RPMI7951 (cell line): ENCODE results near the gene ZRANB1. TPM values are rescaled to one million over a fixed set of nuclear protein-coding genes. Genes with fewer than 3 reads are reported as not detected.

Experiments used
- DNase-seq: peaks from one replicate; pipeline ENCODE4 v3.0.0-alpha.2; 2012; ENCODE audit warnings: low read depth
- total RNA-seq: library from RNA; depleted of rRNA; stranded (reverse); fragments of >200 nt; shearing (Covaris generic); gene quantifications from 2 replicates; pipeline ENCODE4 v1.2.3, GENCODE V29; 2014

ZRANB1 gene
- total RNA-seq, 1 experiment from 2014 or later = 12.4 TPM

GRCh38 chr10:124993736-124994451 is 52.0 kb downstream of the ZRANB1 start:
- no peak for DNase-seq

DNA sequence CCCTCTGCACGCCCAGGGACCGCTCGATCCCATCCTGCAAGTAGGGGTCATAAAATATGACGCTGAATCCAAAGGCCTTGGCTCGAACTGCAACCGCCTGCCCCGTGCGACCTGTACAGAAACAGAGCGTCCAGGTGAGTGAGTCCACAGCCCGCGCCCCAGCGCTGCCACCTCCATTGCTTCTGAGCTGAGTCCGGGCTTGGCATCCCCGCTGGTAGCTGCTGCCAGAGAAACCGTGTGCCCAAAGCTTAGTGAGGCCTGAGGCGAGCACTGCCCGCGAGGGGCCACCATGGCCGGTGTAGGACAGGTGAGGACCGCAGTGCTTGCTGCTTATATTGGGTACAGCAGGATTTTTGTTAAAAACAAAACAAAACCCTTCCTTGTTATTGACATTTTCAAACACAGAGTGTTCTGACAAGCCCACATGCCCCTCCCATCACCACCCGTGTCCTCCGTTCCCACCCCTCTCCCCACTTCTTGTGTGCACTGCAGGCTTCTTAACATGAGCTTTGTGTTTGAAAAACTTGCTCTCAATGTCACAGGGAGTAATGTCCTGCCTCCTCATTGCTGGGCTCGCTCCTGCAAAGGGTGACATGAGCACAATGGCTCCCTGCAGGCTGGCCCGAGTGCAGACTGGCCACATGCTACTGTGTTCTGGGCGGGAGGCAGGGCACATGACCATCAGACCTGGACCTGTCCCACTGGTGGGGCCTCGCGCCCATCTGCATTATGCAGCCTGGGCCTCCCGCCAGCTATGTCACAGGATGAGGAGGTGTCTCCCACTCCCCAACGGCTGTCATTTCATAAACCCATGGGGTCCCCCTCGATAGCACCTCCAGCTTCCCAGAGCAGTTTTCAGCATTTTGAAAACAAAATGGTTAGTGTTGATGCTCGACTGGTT is 52.9 kb downstream of the ZRANB1 start:
- DNase-seq = no peak

- DNase-seq = no peak
These were observed 53.7 kb downstream of the ZRANB1 start for GRCh38 chr10:124995605-124996004.

GRCh38 chr10:124996127-124996853 is 54.4 kb downstream of the ZRANB1 start:
- no peak for DNase-seq

DNA sequence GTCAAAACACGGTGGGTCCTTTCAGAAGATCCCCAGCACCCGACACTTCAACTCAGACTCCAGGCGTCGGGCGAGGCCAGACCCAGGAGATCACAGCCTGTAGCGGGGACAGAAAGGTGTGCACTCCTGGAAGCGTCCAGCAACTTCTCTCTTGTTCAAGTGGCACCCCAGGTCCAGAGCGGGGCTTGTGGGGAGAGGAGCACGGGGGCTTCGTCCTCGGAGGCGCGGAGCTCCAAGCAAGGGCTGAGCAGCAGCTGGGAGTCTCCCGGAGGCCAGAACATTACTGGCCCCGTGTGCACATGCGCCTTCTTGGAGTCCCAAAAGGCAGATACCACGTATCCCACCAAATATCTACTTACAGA is 54.9 kb downstream of the ZRANB1 start:
- DNase-seq = no peak

DNA sequence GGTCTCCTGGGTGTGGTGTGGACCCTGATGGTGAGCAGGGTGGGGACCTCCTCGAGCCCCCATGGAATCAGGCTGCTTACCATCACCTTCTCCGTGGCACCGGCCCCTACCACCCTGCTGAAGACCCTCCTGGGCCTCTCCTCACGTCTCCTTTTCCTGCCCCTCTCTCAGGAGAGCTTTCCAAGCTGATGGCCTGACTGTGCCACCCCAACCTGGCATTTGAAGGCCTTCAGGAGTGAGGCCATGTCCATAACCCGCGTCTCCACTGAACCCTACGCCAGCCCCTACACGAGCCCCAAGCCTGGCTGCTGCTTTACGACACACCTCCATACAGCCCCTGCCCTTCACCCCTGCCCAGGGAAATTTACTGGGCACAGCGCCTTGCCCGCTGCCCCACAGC is 55.4 kb downstream of the ZRANB1 start:
- DNase-seq = no peak

DNA sequence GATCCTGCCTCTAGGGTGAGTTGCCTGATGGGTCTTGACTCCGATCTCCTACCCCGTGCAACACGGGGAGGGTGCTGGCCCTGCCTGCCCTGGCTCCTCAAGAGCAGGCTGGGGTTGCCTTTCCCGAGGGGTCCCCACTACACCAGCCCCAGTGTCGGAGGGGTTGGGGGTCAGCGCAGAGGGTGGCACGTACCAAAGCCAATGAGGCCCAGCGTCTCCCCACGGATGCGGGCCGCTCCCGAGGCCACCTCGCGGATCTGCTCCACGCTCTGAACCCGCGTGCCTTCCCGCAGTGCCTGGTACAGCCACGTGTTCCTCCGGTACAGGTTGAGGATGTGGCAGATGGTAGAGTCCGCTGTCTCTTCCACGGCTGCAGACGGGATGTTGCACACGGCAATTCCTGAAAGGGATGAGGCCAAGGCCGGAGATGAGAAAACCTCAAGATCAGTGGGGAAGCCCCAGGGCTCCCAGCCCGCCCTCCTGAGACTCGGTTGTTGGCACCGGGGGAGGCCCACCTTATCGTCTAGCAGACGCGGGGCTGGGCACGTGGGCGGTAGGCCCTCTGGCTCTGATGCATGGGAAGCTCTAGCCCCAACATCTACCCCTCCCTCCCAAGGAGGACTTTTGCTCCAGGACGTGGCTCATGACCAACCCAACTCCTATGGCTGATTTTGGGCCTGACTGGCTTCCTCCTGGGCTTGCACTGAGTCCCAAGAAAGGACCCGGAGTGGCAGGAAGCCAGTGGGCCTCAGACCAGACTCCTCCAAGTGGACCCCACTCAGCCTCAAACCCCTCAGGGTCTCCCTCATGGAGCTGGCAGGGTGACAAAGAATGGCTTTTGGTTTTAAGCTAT is 56.1 kb downstream of the ZRANB1 start:
- no peak for DNase-seq

DNA sequence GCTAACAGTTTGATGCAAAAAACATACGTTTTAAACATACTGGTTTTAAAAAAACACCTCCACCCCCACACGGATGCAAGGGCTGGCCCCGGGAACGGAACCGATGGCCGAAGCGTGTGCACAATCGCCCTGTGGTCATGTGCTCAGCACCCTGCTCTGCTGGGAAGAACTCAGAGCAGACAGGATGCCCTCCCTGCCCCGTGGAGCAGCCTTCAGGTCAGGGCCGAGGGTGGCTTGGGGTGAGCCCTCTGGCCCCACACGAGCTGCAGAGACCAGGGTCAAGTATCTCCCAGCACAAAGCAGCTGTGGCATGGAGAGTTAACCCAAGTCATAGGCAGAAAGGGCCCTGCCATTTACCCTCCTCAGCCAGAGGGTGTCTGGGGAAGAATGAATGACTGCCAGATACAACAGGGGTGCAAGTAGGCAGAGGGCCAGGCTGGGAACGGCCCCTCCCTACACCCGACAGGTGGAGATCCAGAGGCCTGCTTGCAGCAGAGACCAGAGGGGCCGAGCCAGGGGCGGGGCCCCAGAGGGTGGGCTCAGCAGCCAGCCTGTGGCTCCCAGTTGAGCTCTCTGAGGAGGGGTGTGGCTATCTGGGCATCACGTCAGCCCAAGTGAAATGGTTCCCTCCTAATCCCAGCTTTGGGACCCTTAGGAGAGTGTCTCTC is 56.8 kb downstream of the ZRANB1 start:
- DNase-seq = no peak

GRCh38 chr10:124999433-125000365 is 57.8 kb downstream of the ZRANB1 start:
- no peak for DNase-seq

DNA sequence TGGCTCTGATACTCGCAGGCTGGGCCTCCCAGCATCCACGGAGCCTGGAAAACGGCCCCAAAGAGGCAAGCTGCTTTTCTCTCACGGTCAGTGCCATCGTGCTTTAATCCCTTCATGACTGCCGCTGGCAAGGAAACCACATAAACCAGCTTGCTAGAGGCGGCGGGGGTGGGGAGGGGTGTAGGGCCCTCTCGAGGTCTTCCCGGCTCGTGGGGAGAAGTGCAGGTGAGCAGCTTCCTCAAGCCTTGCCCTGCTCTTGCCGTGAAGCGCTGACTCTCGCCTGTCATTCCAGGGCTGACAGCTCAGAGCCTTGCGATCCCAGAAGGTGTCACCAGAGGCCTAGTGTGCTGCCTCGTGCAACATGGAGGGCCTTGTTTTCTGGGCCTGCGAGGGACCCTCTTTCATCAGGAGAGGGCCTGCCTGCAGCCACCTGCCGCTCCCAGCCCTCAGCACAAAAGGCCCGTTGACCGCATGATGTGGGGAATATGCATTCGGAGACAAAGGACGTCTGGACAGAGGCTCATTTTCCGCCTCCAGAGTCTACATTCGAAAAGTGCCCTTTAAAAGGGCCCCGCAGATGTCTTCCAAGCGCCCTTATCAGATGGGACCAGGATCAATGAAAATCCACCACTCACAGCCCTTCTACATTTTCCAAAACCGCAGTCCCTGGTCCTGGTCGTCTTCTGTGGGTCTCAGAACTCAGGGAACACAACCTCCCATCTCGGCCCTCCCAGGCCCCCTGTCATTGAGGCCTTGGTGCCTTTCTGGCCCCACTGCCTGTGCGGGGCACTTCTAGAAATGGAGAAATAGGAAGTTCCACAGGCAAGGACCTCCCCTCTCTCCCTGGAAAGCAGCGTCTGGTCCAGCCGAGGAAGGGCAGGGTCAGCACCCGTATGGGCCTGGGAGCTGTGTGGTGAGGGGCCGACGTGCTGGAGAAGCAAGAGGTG is 58.7 kb downstream of the ZRANB1 start:
- peak; percentile 9 for DNase-seq

- DNase-seq = peak; percentile 44
These were observed 59.6 kb downstream of the ZRANB1 start for GRCh38 chr10:125001313-125002046.

DNA sequence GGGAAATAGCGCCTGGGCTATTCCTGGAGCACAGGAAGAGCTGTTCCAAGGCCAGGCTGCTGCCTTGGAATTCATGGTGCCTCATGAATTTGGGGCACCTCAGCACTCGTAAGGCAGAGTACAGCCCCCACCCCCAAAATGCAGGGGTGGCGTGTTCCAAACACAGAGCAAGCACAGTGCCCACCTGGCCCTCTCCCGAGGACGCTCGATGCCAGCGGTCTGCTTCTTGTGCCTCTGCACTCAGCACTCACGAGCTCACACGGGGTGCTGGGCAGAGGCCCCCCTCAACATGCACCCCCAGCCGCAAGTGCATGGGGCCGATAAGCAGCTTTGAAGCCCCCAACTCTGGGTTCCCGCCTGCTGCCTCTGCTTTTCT is 60.1 kb downstream of the ZRANB1 start:
- DNase-seq = no peak

- no peak for DNase-seq
These were observed 60.7 kb downstream of the ZRANB1 start for GRCh38 chr10:125002423-125003145.

GRCh38 chr10:125003146-125003900 is 61.4 kb downstream of the ZRANB1 start:
- DNase-seq = no peak

- no peak for DNase-seq
These were observed 62.1 kb downstream of the ZRANB1 start for GRCh38 chr10:125003901-125004467.
